ENCODE measurements around the gene FALEC.

FALEC gene

DNA sequence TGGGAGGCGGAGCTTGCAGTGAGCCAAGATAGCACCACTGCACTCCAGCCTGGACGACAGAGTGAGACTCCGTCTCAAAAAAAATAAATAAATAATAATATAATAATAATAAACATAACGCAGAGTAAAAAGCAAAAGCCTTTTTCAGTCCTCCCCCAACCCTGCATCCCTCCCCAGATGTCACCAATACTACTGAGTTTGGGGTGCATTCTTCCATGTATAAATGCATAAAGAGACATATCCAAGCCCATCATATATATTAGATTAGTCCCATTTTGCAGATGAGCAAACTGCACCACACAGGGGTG is 32.7 kb downstream of the FALEC start:
- no peak for DNase-seq

GRCh38 chr1:150548632-150549495 is 33.3 kb downstream of the FALEC start, which contains the start of gene ADAMTSL4:
TSS of gene ADAMTSL4 (plus strand) at chr1:150549408. CDS start at chr1:150552289, 2,881 bp downstream.
- no peak for DNase-seq

GRCh38 chr1:150549496-150550221 is 34.1 kb downstream of the FALEC start:
- no peak for DNase-seq

- DNase-seq, result no peak
Measured at GRCh38 chr1:150550222-150551050, 34.9 kb downstream of the FALEC start.

GRCh38 chr1:150551051-150551783 is 35.7 kb downstream of the FALEC start:
- DNase-seq, result no peak

DNA sequence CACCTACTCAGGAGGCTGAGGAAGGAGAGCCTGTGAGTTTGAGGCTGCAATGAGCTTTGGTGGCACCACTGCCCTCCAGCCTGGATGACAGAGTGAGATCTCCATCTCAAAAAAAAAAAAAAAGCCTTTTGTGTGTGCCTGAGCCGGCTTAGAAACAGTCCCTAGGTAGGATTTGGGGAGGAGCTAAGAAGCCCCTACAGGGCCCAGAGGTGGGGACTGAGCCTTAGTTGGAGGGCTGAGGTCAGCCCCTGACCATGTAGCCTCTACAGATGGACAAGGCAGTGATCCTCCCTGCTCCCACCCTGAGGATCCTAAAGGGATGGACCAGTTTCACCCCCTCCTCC is 36.2 kb downstream of the FALEC start:
- DNase-seq, result no peak

DNA sequence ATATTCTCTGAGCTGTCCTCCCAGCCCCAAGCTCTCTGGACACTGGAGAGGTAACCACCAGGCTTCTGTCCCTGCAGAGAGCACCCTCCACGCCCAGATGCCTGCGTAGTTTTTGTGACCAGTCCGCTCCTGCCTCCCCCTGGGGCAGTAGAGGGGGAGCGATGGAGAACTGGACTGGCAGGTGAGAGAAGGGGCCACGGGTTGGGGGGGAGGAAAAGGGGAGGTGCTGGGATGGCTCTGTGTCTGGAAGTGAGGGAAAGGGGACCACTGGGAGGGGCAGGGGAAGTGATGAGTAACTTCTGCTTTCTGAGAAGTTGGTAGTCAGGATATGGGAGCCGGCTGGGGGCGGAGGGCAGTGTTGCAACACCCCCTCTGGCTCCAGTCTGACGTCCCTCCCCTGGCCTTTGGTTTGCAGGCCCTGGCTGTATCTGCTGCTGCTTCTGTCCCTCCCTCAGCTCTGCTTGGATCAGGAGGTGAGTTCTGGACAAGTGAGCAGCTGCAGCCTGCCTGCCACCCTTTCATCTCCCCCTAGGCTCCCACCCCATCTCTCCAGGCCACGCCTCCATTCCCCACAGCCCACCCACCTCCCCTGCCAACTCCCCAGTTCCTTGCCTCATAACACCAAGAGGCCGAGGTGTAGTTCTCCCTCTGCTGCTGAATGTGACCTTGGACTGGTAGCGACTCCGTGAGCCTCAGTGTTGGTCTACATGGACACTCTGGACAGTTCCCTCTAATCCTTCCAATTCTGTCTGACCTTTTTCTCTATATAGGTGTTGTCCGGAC is 36.8 kb downstream of the FALEC start:
- no peak for DNase-seq

GRCh38 chr1:150552911-150553289 is 37.3 kb downstream of the FALEC start:
- no peak for DNase-seq

- no peak for DNase-seq
Measured at GRCh38 chr1:150553392-150554085, 38.0 kb downstream of the FALEC start.

- no peak for DNase-seq
Measured at GRCh38 chr1:150554086-150554452, 38.5 kb downstream of the FALEC start.

- DNase-seq, result no peak
Measured at GRCh38 chr1:150555198-150555970, 39.8 kb downstream of the FALEC start.

GRCh38 chr1:150555971-150556865 is 40.7 kb downstream of the FALEC start:
- DNase-seq, result no peak

DNA sequence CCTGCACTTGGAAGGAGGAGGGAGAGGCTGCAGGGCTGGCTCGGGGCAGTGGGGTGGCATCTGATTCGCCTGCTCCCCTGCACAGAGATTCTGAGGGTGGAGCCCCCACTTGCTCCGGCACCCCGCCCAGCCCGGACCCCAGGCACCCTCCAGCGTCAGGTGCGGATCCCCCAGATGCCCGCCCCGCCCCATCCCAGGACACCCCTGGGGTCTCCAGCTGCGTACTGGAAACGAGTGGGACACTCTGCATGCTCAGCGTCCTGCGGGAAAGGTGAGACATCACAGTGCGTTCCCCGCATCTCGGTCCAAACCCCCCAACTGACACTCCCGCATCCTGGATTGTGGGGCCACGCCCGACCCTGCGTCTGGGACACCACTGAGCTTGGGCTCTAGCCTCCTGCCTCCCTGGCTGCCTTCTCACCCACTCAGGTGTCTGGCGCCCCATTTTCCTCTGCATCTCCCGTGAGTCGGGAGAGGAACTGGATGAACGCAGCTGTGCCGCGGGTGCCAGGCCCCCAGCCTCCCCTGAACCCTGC is 41.6 kb downstream of the FALEC start:
- no peak for DNase-seq

GRCh38 chr1:150557813-150558212 is 42.3 kb downstream of the FALEC start:
- DNase-seq, result no peak

DNA sequence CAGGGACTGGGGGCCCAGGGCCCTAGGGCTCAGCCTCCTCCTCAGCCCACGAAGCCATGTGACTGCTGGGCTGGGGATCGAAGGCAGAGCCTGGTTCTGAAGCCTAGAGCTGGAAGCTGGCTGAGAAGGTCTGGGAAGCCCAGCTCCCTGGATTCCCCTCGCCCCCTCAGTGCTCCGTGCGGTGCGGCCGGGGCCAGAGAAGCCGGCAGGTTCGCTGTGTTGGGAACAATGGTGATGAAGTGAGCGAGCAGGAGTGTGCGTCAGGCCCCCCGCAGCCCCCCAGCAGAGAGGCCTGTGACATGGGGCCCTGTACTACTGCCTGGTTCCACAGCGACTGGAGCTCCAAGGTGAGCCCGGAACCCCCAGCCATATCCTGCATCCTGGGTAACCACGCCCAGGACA is 42.8 kb downstream of the FALEC start:
- no peak for DNase-seq

- no peak for DNase-seq
Measured at GRCh38 chr1:150558761-150559655, 43.5 kb downstream of the FALEC start.

GRCh38 chr1:150559656-150560010 is 44.1 kb downstream of the FALEC start:
- no peak for DNase-seq

- peak; percentile 59 for DNase-seq
Measured at GRCh38 chr1:150560011-150560438, 44.5 kb downstream of the FALEC start.

Data from NK-92 treated with Interleukin-12 subunit alpha and Interleukin-12 subunit beta, amount 100 ng/mL, for 24 hours (cell line).